DOHH2 (cell line): Measurements from ENCODE around the gene SHE.

ENCODE experiments used
- CTCF ChIP-seq: fragments of 200-600 bp; sonication (generic); IDR thresholded peaks from one replicate; pipeline ENCODE4 v1.5.1; 2014; ENCODE audit warnings: antibody characterized with exemption, mild to moderate bottlenecking, low read depth, low read length; ENCODE audit not compliant: poor library complexity, severe bottlenecking
- EZH2phosphoT487 ChIP-seq: fragments of 200-600 bp; sonication (generic); IDR thresholded peaks from 2 replicates; pipeline ENCODE4 v1.6.1; 2017; ENCODE audit warnings: borderline replicate concordance, mild to moderate bottlenecking, antibody characterized with exemption, low read length, moderate library complexity, mixed read lengths

- TF ChIP-seq CTCF (no peak), EZH2phosphoT487 (no peak)
Measured at GRCh38 chr1:154541231-154541630, 39.0 kb upstream of the SHE start.
